Suprapubic skin (tissue), 4 donors: ENCODE results near the gene ART3. TPM values are rescaled to one million over a fixed set of nuclear protein-coding genes. Genes with fewer than 3 reads are reported as not detected.

Source experiments
- DNase-seq, 2 donors: peaks; one replicate each; pipeline ENCODE4 v3.0.0-alpha.2; 2019; ENCODE audit warnings: low spot score in 2 of 2
- H3K27ac ChIP-seq: fragments of 200-600 bp; sonication (generic); one replicate; pipeline ENCODE4 v1.5.1; 2019
- H3K27me3 ChIP-seq: fragments of 200-600 bp; sonication (generic); one replicate; pipeline ENCODE4 v1.5.1; 2019
- H3K36me3 ChIP-seq: fragments of 200-600 bp; sonication (generic); one replicate; pipeline ENCODE4 v1.5.1; 2019
- H3K4me1 ChIP-seq: fragments of 200-600 bp; sonication (generic); one replicate; pipeline ENCODE4 v1.5.1; 2019
- H3K4me3 ChIP-seq: fragments of 200-600 bp; sonication (generic); one replicate; pipeline ENCODE4 v1.5.1; 2019; ENCODE audit warnings: mild to moderate bottlenecking
- H3K9me3 ChIP-seq: fragments of 200-600 bp; sonication (generic); one replicate; pipeline ENCODE4 v1.5.1; 2019
- CTCF ChIP-seq, 2 donors: fragments of 200-600 bp in 1 of 2; fragments of 450-650 bp in 1 of 2; sonication (generic) in 1 of 2; IDR thresholded peaks; one replicate each; pipeline ENCODE4 v1.5.1; 2016 to 2019; ENCODE audit warnings: antibody characterized with exemption in 2 of 2, mild to moderate bottlenecking in 1 of 2, moderate library complexity in 1 of 2
- EP300 ChIP-seq: sonication (generic); formaldehyde crosslinking; IDR thresholded peaks from one replicate; pipeline ENCODE4 v1.6.1; 2017; ENCODE audit warnings: antibody characterized with exemption
- POLR2A ChIP-seq, 2 donors: fragments of 450-650 bp; IDR thresholded peaks; one replicate each; pipeline ENCODE4 v1.6.1; 2017; ENCODE audit warnings: antibody characterized with exemption in 2 of 2, mild to moderate bottlenecking in 2 of 2, moderate library complexity in 2 of 2
- POLR2AphosphoS5 ChIP-seq, 3 donors: sonication (generic); formaldehyde crosslinking; IDR thresholded peaks; one replicate each; pipeline ENCODE4 v1.6.1; 2017; ENCODE audit warnings: antibody characterized with exemption in 3 of 3
- WGBS: methylation state at CpG from one replicate; pipeline ENCODE4 v1.1.5; 2018; 5-methylcytosine and 5-hydroxymethylcytosine counted together
- total RNA-seq, 4 donors: library from RNA; depleted of rRNA; stranded (reverse); fragments of >200 nt; gene quantifications; one replicate each; pipeline ENCODE4 v1.1.0, GENCODE V29; 2016

The ART3 gene
- total RNA-seq, 4 donors from 2014 or later = 0.48 to 1.5 TPM; not detected in 2

GRCh38 chr4:76055421-76055820, 19.1 kb upstream of the ART3 start:
- no peaks in the 10 kb centered on the region for H3K9me3 ChIP-seq

GRCh38 chr4:76058302-76058701, 16.2 kb upstream of the ART3 start:
- DNase-seq = no peak
- H3K27ac ChIP-seq = no peak overlapping the region
- H3K9me3 ChIP-seq = no peaks in the 10 kb centered on the region
- no peaks in the 10 kb centered on the region for H3K27me3 ChIP-seq
- H3K4me3 ChIP-seq = no peak overlapping the region
- H3K36me3 ChIP-seq = no peaks in the 10 kb centered on the region
- TF ChIP-seq POLR2AphosphoS5 (IDR thresholded peaks at IDR 0.05) (no peak), CTCF (IDR thresholded peaks at IDR 0.05) (no peak), POLR2A (IDR thresholded peaks at IDR 0.05) (no peak), EP300 (no peak)
- no peaks in the 10 kb centered on the region for H3K4me1 ChIP-seq

More at GRCh38 chr4:76055421-76055820, 19.1 kb upstream of the ART3 start:
- H3K27me3 ChIP-seq = no peaks in the 10 kb centered on the region
- no peak overlapping the region for H3K4me3 ChIP-seq
- no peak overlapping the region for H3K27ac ChIP-seq
- H3K4me1 ChIP-seq = no peaks in the 10 kb centered on the region
- TF ChIP-seq CTCF (IDR thresholded peaks at IDR 0.05) (no peak), POLR2A (IDR thresholded peaks at IDR 0.05) (no peak), EP300 (no peak), POLR2AphosphoS5 (IDR thresholded peaks at IDR 0.05) (no peak)
- WGBS = 39% methylated on average over 2 of the region's 2 CpGs
- no peak for DNase-seq
- H3K36me3 ChIP-seq = no peaks in the 10 kb centered on the region

- H3K27ac ChIP-seq = no peak overlapping the region
- no peaks in the 10 kb centered on the region for H3K9me3 ChIP-seq
- no peaks in the 10 kb centered on the region for H3K27me3 ChIP-seq
- H3K4me1 ChIP-seq = no peaks in the 10 kb centered on the region
- no peak for DNase-seq
- no peak overlapping the region for H3K4me3 ChIP-seq
- H3K36me3 ChIP-seq = no peaks in the 10 kb centered on the region
- 68% methylated on average over 3 of the region's 3 CpGs for WGBS
- TF ChIP-seq EP300 (no peak), POLR2AphosphoS5 (IDR thresholded peaks at IDR 0.05) (no peak), POLR2A (IDR thresholded peaks at IDR 0.05) (no peak), CTCF (IDR thresholded peaks at IDR 0.05) (no peak)
Observed at GRCh38 chr4:76058888-76059426, 15.6 kb upstream of the ART3 start.

- 68% methylated on average over 1 of the region's 1 CpG for WGBS
- Histone ChIP-seq H3K9me3 (no peaks in the 10 kb centered on the region), H3K27me3 (no peaks in the 10 kb centered on the region), H3K36me3 (no peaks in the 10 kb centered on the region), H3K4me3 (no peak overlapping the region), H3K27ac (no peak overlapping the region), H3K4me1 (no peaks in the 10 kb centered on the region)
- no peak for DNase-seq
- TF ChIP-seq EP300 = no peak
- TF ChIP-seq POLR2A (IDR thresholded peaks at IDR 0.05) = no peak
- no peak for TF ChIP-seq CTCF (IDR thresholded peaks at IDR 0.05)
- no peak for TF ChIP-seq POLR2AphosphoS5 (IDR thresholded peaks at IDR 0.05)
Observed at GRCh38 chr4:76059750-76060149, 14.8 kb upstream of the ART3 start.

GRCh38 chr4:76060506-76060905, 14.0 kb upstream of the ART3 start:
- no peaks in the 10 kb centered on the region for H3K27me3 ChIP-seq
- no peak overlapping the region for H3K4me3 ChIP-seq
- no peaks in the 10 kb centered on the region for H3K9me3 ChIP-seq
- H3K4me1 ChIP-seq = no peaks in the 10 kb centered on the region
- H3K36me3 ChIP-seq = no peaks in the 10 kb centered on the region
- TF ChIP-seq POLR2AphosphoS5 (IDR thresholded peaks at IDR 0.05) (no peak), EP300 (no peak), POLR2A (IDR thresholded peaks at IDR 0.05) (no peak), CTCF (IDR thresholded peaks at IDR 0.05) (no peak)
- no peak overlapping the region for H3K27ac ChIP-seq
- no peak for DNase-seq
